Mononuclear cell (primary cell): Measurements from ENCODE around the gene ARL3. TPM values are rescaled to one million over a fixed set of nuclear protein-coding genes. Genes with fewer than 3 reads are reported as not detected.

Source experiments
- H3K27me3 ChIP-seq: 2 replicates; pipeline ENCODE4 v1.6.0; 2011; ENCODE audit warnings: low read length, control low read depth; ENCODE audit not compliant: insufficient read depth
- H3K4me1 ChIP-seq: 2 replicates; pipeline ENCODE4 v1.5.1; 2011; ENCODE audit warnings: mild to moderate bottlenecking, low read length, control low read depth; ENCODE audit not compliant: insufficient read depth
- H3K4me3 ChIP-seq: 2 replicates; pipeline ENCODE4 v1.5.1; 2011; ENCODE audit warnings: mild to moderate bottlenecking, low read length, moderate library complexity
- H3K9me3 ChIP-seq: 2 replicates; pipeline ENCODE4 v1.5.1; 2011; ENCODE audit warnings: low read depth, mild to moderate bottlenecking, control low read depth, low read length
- total RNA-seq: library from RNA; depleted of rRNA; stranded (reverse); fragments of >200 nt; gene quantifications from one replicate; pipeline ENCODE4 v1.2.3, GENCODE V29; 2012

Gene ARL3
- total RNA-seq, 1 donor: 0.84 TPM

DNA sequence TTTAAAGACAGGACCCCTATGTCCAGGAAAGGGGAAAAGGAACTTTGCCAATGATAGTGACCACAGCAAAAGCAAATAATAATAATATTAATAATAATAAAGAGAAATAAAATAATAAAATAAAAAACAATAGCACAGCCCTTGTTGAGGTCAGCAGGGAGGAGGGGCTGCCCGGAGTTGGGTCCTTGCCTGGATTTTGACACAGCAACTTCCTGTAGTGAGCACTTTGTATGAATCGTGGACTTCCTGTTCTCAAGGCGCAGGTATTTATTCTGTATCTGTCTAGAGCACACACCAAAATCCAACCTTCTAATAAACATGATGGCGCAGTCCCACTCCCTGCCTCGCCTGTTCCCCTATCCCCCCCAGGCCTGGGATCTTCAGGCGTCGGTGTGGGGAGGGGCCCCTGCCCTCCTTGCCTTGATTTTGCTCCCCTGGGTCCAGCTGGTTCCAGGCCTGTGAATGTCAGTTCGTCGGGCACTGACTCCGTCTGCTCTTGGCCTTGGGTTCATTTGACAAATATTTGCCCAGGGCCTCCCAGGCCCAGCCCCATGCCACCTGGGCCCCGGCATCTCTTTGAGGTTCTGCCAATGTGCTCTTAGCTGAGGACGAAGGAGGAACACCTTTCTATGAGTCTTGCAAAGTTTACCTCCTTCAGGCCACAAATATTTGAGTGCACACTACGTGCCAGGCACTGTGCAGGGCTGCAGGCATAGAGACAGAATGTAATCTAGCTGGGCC, 56.0 kb downstream of the ARL3 start:
- Histone ChIP-seq H3K4me3 (no peak overlapping the region), H3K27me3 (no peaks in the 10 kb centered on the region), H3K9me3 (no peaks in the 10 kb centered on the region), H3K4me1 (peaks cover 56% of the 10 kb centered on the region)

GRCh38 chr10:102657451-102657850, 56.7 kb downstream of the ARL3 start:
- no peaks in the 10 kb centered on the region for H3K9me3 ChIP-seq
- H3K4me1 ChIP-seq: peaks cover 63% of the 10 kb centered on the region
- no peaks in the 10 kb centered on the region for H3K27me3 ChIP-seq
- no peak overlapping the region for H3K4me3 ChIP-seq

DNA sequence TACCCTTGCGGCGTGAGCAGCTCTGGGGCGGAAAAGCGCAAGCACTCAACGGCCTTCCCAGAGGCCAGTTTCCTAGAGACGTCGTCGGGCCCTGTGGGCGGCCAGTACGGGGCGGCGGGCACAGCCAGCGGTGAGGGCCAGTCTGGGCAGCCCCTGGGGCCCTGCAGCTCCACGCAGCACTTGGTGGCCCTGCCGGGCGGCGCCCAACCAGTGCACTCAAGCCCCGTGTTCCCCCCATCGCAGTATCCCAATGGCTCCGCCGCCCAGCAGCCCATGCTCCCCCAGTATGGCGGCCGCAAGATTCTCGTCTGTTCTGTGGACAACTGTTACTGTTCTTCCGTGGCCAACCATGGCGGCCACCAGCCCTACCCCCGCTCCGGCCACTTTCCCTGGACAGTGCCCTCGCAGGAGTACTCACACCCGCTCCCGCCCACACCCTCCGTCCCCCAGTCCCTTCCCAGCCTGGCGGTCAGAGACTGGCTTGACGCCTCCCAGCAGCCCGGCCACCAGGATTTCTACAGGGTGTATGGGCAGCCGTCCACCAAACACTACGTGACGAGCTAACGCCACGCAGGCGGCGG, 57.3 kb downstream of the ARL3 start:
- H3K4me3 ChIP-seq: no peak overlapping the region
- H3K4me1 ChIP-seq: peaks cover 68% of the 10 kb centered on the region
- H3K9me3 ChIP-seq: no peaks in the 10 kb centered on the region
- H3K27me3 ChIP-seq: no peaks in the 10 kb centered on the region

- H3K4me1 ChIP-seq: peaks cover 68% of the 10 kb centered on the region
- no peaks in the 10 kb centered on the region for H3K9me3 ChIP-seq
- no peak overlapping the region for H3K4me3 ChIP-seq
- no peaks in the 10 kb centered on the region for H3K27me3 ChIP-seq
Measured at GRCh38 chr10:102656026-102656425, 58.2 kb downstream of the ARL3 start.

DNA sequence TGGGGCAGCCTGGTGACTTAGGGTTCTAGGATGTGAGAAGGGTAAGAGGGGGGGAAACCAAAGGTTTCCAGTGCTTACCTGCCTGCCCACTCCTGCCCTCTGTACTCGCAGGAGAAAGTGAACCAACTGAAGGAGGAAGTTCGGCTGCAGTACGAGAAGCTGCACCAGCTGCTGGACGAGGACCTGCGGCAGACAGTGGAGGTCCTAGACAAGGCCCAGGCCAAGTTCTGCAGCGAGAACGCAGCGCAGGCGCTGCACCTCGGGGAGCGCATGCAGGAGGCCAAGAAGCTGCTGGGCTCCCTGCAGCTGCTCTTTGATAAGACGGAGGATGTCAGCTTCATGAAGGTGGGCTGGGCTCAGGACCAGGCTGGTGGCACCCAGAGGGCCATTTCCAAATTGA, 59.2 kb downstream of the ARL3 start:
- Histone ChIP-seq H3K4me3 (no peak overlapping the region), H3K27me3 (no peaks in the 10 kb centered on the region), H3K4me1 (peaks cover 69% of the 10 kb centered on the region), H3K9me3 (no peaks in the 10 kb centered on the region)

GRCh38 chr10:102654566-102654965, 59.6 kb downstream of the ARL3 start:
- Histone ChIP-seq H3K4me1 (peaks cover 70% of the 10 kb centered on the region), H3K27me3 (no peaks in the 10 kb centered on the region), H3K9me3 (no peaks in the 10 kb centered on the region), H3K4me3 (no peak overlapping the region)

DNA sequence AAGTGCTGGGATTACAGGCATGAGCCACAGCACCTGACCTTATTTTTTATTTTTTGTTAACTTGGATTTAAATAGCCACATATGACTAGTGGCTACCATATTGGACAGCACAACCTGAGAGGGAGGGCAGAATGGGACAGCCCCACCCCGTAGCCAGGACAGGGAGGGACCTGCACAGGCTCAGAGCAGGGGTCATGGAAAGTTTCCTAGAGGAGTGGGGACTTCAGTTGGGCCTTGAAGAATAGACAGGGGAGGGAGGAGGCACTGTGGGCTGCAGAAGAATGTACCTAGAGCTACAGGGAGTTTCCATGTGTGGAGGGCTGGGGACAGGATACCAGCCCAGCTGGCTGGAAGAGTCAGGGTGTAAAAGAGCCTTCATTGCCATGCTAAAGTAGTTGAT, 61.1 kb downstream of the ARL3 start:
- no peaks in the 10 kb centered on the region for H3K27me3 ChIP-seq
- H3K4me1 ChIP-seq: peaks cover 78% of the 10 kb centered on the region

DNA sequence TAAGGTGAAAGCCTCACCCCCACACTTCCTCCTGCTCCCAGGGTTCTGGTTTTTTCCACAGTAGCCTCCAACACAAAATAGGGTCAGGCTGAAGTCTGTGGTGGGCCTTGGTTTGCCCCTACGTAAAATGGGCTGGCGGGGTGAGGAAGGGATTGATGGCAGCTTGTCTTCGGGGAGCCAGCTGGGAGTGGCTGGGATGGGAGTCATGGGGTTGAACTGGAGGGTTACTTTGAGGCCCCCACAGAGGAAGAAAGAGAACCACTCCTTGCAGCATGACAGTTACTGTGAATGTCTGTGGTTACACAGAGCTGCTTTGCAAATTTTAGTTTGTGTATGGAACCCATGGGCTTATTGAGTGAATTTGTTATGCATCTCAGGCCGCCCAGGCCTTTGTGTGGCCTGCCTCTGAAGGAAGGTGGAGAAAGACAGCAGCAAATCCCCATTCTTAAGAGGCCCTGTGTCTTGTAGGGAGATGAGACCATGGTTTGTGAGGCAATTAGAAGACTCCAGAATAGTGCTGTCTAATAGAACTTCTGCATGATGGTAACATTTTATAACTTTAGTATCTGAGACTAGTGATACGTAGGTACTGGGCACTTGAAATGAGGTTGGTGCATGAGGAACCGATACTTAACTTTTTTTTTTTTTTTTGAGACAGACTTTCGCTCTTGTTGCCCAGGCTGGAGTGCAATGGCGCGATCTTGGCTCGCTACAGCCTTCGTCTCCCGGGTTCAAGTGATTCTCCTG, 61.9 kb downstream of the ARL3 start:
- H3K4me3 ChIP-seq: no peak overlapping the region
- peaks cover 78% of the 10 kb centered on the region for H3K4me1 ChIP-seq
- no peaks in the 10 kb centered on the region for H3K27me3 ChIP-seq
- H3K9me3 ChIP-seq: no peaks in the 10 kb centered on the region

More for the DNA sequence above, 61.1 kb downstream of the ARL3 start:
- no peak overlapping the region for H3K4me3 ChIP-seq
- H3K9me3 ChIP-seq: no peaks in the 10 kb centered on the region

- Histone ChIP-seq H3K9me3 (no peaks in the 10 kb centered on the region), H3K4me1 (peaks cover 79% of the 10 kb centered on the region), H3K27me3 (no peaks in the 10 kb centered on the region), H3K4me3 (no peak overlapping the region)
Measured at GRCh38 chr10:102651455-102652169, 62.6 kb downstream of the ARL3 start.

DNA sequence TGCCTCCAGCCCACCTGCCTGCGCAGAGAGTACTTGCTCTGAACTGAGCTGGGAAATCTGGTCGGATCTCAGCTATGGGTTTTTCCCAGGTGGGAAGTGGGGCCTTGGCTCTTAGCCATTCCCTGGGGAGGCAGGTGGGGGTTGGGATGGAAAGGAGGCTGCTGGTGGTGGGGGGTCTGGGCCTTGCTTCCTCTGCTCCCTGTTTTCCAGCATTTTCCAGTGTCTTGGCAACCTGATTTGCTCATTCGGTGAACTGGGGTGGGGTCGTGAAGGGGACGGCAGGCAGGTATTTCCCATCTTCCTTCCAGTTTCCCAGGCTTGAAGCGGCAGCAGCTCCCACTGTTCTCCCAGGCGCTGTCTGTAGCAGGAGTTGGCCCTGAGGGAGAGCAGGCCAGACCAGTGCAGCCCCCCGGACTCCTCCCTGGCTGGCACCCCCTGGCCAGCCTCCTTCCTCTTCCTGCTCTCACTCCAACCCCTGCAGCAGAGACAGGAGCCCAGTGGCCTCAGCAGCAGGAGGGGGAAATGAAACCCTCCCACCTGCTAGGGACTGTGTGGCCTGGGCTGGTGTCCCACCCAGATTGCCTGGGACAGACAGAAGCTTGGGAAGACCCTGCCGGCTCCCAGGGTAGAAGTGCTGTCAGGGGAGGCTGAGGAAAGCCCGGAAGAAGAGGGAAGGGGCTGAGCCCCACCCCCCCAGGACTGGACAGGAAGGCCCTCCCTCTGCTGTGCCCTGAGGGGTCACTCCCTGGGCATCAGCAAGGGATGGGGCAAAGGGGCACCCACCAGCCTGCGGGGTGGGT, 63.3 kb downstream of the ARL3 start:
- Histone ChIP-seq H3K4me3 (no peak overlapping the region), H3K9me3 (no peaks in the 10 kb centered on the region), H3K4me1 (peaks cover 86% of the 10 kb centered on the region), H3K27me3 (no peaks in the 10 kb centered on the region)

- no peak overlapping the region for H3K4me3 ChIP-seq
- H3K9me3 ChIP-seq: no peaks in the 10 kb centered on the region
- peaks cover 86% of the 10 kb centered on the region for H3K4me1 ChIP-seq
- no peaks in the 10 kb centered on the region for H3K27me3 ChIP-seq
Measured at GRCh38 chr10:102649797-102650654, 64.2 kb downstream of the ARL3 start.

DNA sequence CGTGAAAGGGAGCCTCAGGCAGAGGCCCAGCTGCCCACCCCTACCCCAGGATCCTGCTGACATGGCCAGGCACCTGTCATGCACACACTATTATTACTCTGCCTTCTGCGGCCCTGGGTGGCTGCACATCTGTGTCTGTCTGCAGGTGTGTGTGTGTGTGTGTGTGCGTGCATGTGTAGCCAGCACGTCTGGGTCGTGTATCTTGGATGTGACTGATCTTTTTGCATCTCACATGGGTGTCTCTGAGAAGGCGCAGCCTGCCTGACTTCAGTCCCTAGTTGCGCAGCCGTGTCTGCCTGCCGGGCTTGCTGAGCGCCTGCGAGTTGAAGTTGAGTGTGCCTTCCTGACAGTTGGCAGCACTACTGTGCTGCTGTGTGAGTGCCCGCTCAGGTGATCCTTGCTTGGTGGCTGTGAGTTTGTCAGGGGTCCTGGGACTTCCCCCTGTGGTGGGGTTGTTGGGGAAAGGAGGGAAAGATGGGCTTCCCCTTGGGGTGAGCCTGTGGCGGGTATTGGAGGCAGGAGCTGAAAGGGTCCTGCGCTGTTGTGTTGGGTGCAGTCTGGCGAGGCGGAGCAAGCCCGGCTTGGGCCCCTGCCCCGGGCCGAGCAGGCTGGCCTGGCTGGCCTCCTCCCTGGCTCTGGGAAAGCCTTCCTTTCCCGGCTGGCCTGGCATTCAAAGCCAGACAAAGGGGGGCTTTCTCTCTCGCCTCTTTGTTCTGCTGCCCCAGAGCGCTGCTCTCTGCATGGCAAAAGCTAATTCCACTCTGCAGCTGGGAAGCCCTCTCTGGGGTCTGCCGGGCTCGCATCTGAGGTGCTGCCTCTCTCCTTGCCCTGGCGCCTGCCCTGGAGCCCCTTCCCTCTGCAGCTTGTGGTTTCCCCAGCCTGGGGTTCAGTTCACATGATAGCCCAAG, 65.1 kb downstream of the ARL3 start:
- Histone ChIP-seq H3K4me1 (peaks cover 81% of the 10 kb centered on the region), H3K4me3 (no peak overlapping the region), H3K27me3 (no peaks in the 10 kb centered on the region), H3K9me3 (no peaks in the 10 kb centered on the region)
